Psoas muscle (tissue), 8 donors: ENCODE data around the gene TEDC2. TPM values are rescaled to one million over a fixed set of nuclear protein-coding genes. Genes with fewer than 3 reads are reported as not detected.

ENCODE experiments used
- ATAC-seq, 4 donors: fragments of 200-7000 bp; cut with Tn5 transposase; one replicate each; pipeline ENCODE4 v1.9.1; 2020; ENCODE audit warnings: moderate library complexity in 3 of 4, mild to moderate bottlenecking in 2 of 4
- DNase-seq, 2 donors: peaks; one replicate each; pipeline ENCODE4 v3.0.0-alpha.2; 2020
- H3K27ac ChIP-seq: fragments of 200-600 bp; one replicate; pipeline ENCODE4 v1.8.0; 2022
- H3K27me3 ChIP-seq, 3 donors: fragments of 200-600 bp in 1 of 3; one replicate each; pipeline versions ENCODE4 v1.6.1 to v1.8.0; 2013 to 2022; ENCODE audit warnings: low read length in 2 of 3, mild to moderate bottlenecking in 2 of 3, moderate library complexity in 1 of 3; ENCODE audit not compliant: insufficient read depth in 3 of 3
- H3K36me3 ChIP-seq, 2 donors: fragments of 200-600 bp in 1 of 2; one replicate each; pipeline versions ENCODE4 v1.6.1 to v1.8.0; 2013 to 2022; ENCODE audit warnings: low read depth in 1 of 2, mild to moderate bottlenecking in 1 of 2, moderate library complexity in 1 of 2; ENCODE audit not compliant: insufficient read depth in 1 of 2
- H3K4me1 ChIP-seq: fragments of 200-600 bp; one replicate; pipeline ENCODE4 v1.8.0; 2022
- H3K4me3 ChIP-seq: fragments of 200-600 bp; one replicate; pipeline ENCODE4 v1.8.0; 2022; ENCODE audit warnings: mild to moderate bottlenecking
- H3K9me3 ChIP-seq: fragments of 200-600 bp; one replicate; pipeline ENCODE4 v1.8.0; 2022
- WGBS, 3 donors: extraction: QIAGEN DNeasy Blood & Tissue Kit; methylation state at CpG; one replicate each; pipeline versions ENCODE4 v1.1.6 to v1.1.7; 2013; 5-methylcytosine and 5-hydroxymethylcytosine counted together
- intact Hi-C, 2 donors: fragments of 100-400 bp; cut with DNase I; formaldehyde crosslinking; loops; one replicate each; pipeline versions ENCODE4 v1.11.0 to v1.14.2; 2022
- polyA plus RNA-seq, 3 donors: library from polyadenylated mRNA; stranded (reverse); fragments of 200-250 nt; gene quantifications; one replicate each; pipeline ENCODE4 v1.2.3, GENCODE V29; 2013
- total RNA-seq, 4 donors: library from RNA; stranded (reverse); fragmentation: NEBNext Ultra II Directional in 2 of 4; extraction: Animal tissue kit (Norgen Biotek cat#: 25700) in 2 of 4; gene quantifications; one replicate each; pipeline versions ENCODE4 v1.2.1 to v1.2.4, GENCODE V29; 2021 to 2023
- TF ChIP-seq, protein P1 (sequence below): fragments of 200-600 bp; IDR thresholded peaks from one replicate; pipeline ENCODE4 v1.8.0; 2022; ENCODE audit warnings: antibody characterized with exemption
- donor health status: healthy with polysubstance abuse.
- donor health status: DM: no; HTN: no; CAD: no; lungs with moderate emphysema.
- donor health status: Bipolar disorder and iron deficiency.
- donor health status: healthy.
- donor health status: DM: yes; HTN: yes; CAD: no.
- donor health status: DM: no; HTN: no; CAD: no.
- donor health status: DM: no; HTN: no; CAD: no.
- donor health status: DM: yes; HTN: yes; CAD: no.

TEDC2 gene
- total and polyA plus RNA-seq, 7 donors = 0.25 to 3.0 (median 0.61) TPM

DNA sequence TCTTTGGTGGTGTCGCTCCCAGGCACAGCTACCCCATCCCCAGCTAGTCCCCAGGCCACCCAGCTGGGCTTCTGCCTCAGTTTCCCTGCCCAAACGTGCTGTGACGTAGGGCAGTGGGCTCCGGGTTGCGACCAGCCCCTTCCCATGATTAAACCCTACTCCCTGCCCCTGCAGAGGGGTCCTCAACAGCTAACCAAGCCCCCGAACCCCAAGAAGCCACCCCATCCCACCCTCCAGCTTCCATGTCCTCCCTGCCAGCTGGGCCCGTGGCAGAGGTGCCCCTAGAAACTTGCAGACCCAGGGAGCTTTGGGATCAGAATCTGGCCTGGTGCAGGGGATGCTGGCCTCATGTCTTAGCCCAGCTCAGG, 10.3 kb downstream of the TEDC2 start:
- TF ChIP-seq, protein P1, sequence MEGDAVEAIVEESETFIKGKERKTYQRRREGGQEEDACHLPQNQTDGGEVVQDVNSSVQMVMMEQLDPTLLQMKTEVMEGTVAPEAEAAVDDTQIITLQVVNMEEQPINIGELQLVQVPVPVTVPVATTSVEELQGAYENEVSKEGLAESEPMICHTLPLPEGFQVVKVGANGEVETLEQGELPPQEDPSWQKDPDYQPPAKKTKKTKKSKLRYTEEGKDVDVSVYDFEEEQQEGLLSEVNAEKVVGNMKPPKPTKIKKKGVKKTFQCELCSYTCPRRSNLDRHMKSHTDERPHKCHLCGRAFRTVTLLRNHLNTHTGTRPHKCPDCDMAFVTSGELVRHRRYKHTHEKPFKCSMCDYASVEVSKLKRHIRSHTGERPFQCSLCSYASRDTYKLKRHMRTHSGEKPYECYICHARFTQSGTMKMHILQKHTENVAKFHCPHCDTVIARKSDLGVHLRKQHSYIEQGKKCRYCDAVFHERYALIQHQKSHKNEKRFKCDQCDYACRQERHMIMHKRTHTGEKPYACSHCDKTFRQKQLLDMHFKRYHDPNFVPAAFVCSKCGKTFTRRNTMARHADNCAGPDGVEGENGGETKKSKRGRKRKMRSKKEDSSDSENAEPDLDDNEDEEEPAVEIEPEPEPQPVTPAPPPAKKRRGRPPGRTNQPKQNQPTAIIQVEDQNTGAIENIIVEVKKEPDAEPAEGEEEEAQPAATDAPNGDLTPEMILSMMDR = no peak
- Histone ChIP-seq H3K4me1 (peaks cover 30% of the 10 kb centered on the region), H3K9me3 (no peaks in the 10 kb centered on the region), H3K36me3 (no peaks in the 10 kb centered on the region), H3K27me3 (peaks cover 0 to 42% (median 3%) of the 10 kb centered on the region in 3 donors), H3K27ac (no peak overlapping the region), H3K4me3 (no peak overlapping the region)
- ATAC-seq (no peak), DNase-seq (no peak)
- WGBS, 3 donors = 66 to 75% (median 75%) methylated on average over 7 of the region's 7 CpGs
- intact Hi-C loops = no loop called here

DNA sequence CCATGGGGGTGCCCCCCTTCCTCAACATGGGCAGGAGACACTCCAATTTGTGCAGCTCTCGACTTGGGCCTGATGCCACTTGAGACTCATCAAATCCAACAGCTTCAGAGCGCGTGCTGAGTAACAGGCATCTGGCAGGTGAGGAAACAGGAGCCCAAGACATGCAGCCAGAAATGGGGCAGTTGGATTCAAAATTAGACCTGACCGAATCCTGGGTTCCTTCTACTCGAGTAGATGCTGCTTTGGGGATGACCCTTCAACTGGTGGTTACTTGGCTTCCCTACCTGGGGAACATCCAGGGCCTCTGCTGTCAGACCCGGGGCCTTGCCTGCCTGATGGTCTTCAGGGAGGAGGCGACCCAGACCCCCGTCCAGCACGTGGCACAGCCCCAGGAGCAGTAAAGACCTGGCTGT, 10.7 kb downstream of the TEDC2 start:
- intact Hi-C loops = no loop called here
- Histone ChIP-seq H3K9me3 (no peaks in the 10 kb centered on the region), H3K4me1 (peaks cover 32% of the 10 kb centered on the region), H3K27ac (no peak overlapping the region), H3K27me3 (peaks cover 0 to 42% (median 3%) of the 10 kb centered on the region in 3 donors), H3K4me3 (peak overlapping the region; percentile 51), H3K36me3 (no peaks in the 10 kb centered on the region)
- peak in 1 of 4 donors; percentile 12 for ATAC-seq
- TF ChIP-seq, protein P1 = no peak
- DNase-seq = no peak
- WGBS, 3 donors = 21 to 32% (median 23%) methylated on average over 9 of the region's 9 CpGs

DNA sequence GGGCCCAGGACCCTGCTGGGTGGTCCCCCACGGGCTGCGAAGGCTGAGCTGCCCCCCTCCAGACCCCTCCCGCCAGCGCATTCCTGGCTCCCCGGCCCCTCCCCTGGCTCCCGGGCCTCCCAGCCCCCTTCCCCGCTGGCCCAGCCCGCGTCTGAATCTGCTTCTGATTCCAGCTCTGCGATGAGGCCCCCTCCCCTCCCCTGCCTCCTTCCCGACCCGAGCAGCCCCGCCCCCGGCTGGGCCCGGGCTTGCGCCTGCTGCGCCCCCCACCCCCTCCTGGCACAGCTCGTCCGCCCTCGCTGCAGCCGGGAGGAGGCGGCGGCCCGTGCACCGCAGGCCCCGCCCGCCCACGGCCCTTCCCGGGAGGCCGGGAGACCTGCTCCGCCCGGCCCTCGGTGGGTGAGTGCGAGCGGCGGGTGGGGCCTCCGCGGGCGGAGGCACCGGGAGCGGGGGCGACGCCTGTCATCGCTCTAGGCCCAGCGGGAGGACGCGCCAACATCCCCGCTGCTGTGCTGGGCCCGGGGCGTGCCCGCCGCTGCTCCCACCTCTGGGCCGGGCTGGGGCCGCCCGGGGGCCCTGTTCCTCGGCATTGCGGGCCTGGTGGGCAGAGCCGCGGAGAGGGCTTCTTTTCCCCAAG, 11.2 kb downstream of the TEDC2 start, which contains the start of gene NTN3:
TSS of gene NTN3 (plus strand) at position 282 of the 637 bp plus-strand sequence. CDS start 405 bp downstream, outside the sequence.
- no peak for ATAC-seq
- peaks cover 36% of the 10 kb centered on the region for H3K4me1 ChIP-seq
- H3K36me3 ChIP-seq = no peaks in the 10 kb centered on the region
- no peak within 1 kb of the TSS for H3K27ac ChIP-seq
- no peak for DNase-seq
- H3K27me3 ChIP-seq = peaks cover 0 to 42% (median 3%) of the 10 kb centered on the region in 3 donors
- peak within 1 kb of the TSS; percentile 51 for H3K4me3 ChIP-seq
- intact Hi-C loops = no loop called here
- no peaks in the 10 kb centered on the region for H3K9me3 ChIP-seq
- TF ChIP-seq, protein P1 = no peak
- 2% methylated on average over 20 to 59 of the region's 59 CpGs for WGBS, 3 donors

DNA sequence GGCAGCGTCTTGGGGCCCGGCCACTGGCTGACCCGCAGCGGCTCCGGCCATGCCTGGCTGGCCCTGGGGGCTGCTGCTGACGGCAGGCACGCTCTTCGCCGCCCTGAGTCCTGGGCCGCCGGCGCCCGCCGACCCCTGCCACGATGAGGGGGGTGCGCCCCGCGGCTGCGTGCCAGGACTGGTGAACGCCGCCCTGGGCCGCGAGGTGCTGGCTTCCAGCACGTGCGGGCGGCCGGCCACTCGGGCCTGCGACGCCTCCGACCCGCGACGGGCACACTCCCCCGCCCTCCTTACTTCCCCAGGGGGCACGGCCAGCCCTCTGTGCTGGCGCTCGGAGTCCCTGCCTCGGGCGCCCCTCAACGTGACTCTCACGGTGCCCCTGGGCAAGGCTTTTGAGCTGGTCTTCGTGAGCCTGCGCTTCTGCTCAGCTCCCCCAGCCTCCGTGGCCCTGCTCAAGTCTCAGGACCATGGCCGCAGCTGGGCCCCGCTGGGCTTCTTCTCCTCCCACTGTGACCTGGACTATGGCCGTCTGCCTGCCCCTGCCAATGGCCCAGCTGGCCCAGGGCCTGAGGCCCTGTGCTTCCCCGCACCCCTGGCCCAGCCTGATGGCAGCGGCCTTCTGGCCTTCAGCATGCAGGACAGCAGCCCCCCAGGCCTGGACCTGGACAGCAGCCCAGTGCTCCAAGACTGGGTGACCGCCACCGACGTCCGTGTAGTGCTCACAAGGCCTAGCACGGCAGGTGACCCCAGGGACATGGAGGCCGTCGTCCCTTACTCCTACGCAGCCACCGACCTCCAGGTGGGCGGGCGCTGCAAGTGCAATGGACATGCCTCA, 12.0 kb downstream of the TEDC2 start:
- no peak for ATAC-seq
- Histone ChIP-seq H3K4me1 (peaks cover 36% of the 10 kb centered on the region), H3K27ac (no peak overlapping the region), H3K4me3 (peak overlapping the region; percentile 51), H3K36me3 (no peaks in the 10 kb centered on the region), H3K9me3 (no peaks in the 10 kb centered on the region), H3K27me3 (peaks cover 0 to 42% (median 3%) of the 10 kb centered on the region in 3 donors)
- DNase-seq = no peak
- intact Hi-C loops = no loop called here
- TF ChIP-seq, protein P1 = no peak
- 27 to 47% (median 34%) methylated on average over 36 to 61 of the region's 61 CpGs for WGBS, 3 donors
